Measurements from ENCODE around the gene CD22.

The CD22 gene

GRCh38 chr19:35379992-35380391 is 51.0 kb downstream of the CD22 start:
- H3K4me1 ChIP-seq (ENCODE audit: control insufficient read depth in 1 of 2, insufficient read depth in 2 of 2, low read length in 2 of 2) = no peaks in the 10 kb centered on the region
- H4K8ac ChIP-seq (ENCODE audit: low read depth, low read length) = no peak overlapping the region
- H2BK12ac ChIP-seq (ENCODE audit: low read length) = no peak overlapping the region
- no peak overlapping the region for H3K18ac ChIP-seq (ENCODE audit: low read length)
- no peak overlapping the region for H3K9ac ChIP-seq (ENCODE audit: low read length)
- H2AK5ac ChIP-seq (ENCODE audit: low read length) = no peak overlapping the region
- no peak overlapping the region for H2AFZ ChIP-seq (ENCODE audit: insufficient read depth, low read length, poor library complexity)
- H3K4me2 ChIP-seq (ENCODE audit: low read length) = no peak overlapping the region
- no peak overlapping the region for H3K23ac ChIP-seq (ENCODE audit: low read length)
- H3K27ac ChIP-seq (ENCODE audit: low read depth, low read length) = no peak overlapping the region
- H2BK120ac ChIP-seq (ENCODE audit: insufficient read depth, low read length, poor library complexity) = no peak overlapping the region
- no peak for DNase-seq
- H2BK5ac ChIP-seq (ENCODE audit: low read depth, low read length, poor library complexity) = no peak overlapping the region
- no CpG with 5 or more reads among the region's 1 CpG for WGBS (ENCODE audit: extremely low coverage, insufficient coverage, insufficient read length)
- H4K91ac ChIP-seq (ENCODE audit: low read depth, low read length) = no peak overlapping the region
- no peaks in the 10 kb centered on the region for H3K79me1 ChIP-seq (ENCODE audit: low read length)
- no peaks in the 10 kb centered on the region for H3K27me3 ChIP-seq (ENCODE audit: insufficient read depth, low read length)
- H4K12ac ChIP-seq (ENCODE audit: low read depth, low read length) = no peak overlapping the region
- no peak overlapping the region for H3K14ac ChIP-seq (ENCODE audit: low read length)
- no peaks in the 10 kb centered on the region for H3K79me2 ChIP-seq (ENCODE audit: control insufficient read depth, insufficient read depth, low read length, poor library complexity)
- H3K9me3 ChIP-seq (ENCODE audit: insufficient read depth, low read depth, low read length) = peaks cover 10% of the 10 kb centered on the region
- H3K4ac ChIP-seq (ENCODE audit: low read depth, low read length) = no peak overlapping the region
- H3K36me3 ChIP-seq (ENCODE audit: control insufficient read depth in 1 of 2, insufficient read depth in 2 of 2, low read length in 2 of 2) = no peaks in the 10 kb centered on the region
- H3K4me3 ChIP-seq (ENCODE audit: low read depth, low read length) = no peak overlapping the region

- H3K27ac ChIP-seq (ENCODE audit: low read depth, low read length) = no peak overlapping the region
- H3K27me3 ChIP-seq (ENCODE audit: insufficient read depth, low read length) = no peaks in the 10 kb centered on the region
- H2AK5ac ChIP-seq (ENCODE audit: low read length) = no peak overlapping the region
- no CpG with 5 or more reads among the region's 9 CpGs for WGBS (ENCODE audit: extremely low coverage, insufficient coverage, insufficient read length)
- H3K79me2 ChIP-seq (ENCODE audit: control insufficient read depth, insufficient read depth, low read length, poor library complexity) = no peaks in the 10 kb centered on the region
- no peak overlapping the region for H2BK120ac ChIP-seq (ENCODE audit: insufficient read depth, low read length, poor library complexity)
- no peaks in the 10 kb centered on the region for H3K4me1 ChIP-seq (ENCODE audit: control insufficient read depth in 1 of 2, insufficient read depth in 2 of 2, low read length in 2 of 2)
- H3K9me3 ChIP-seq (ENCODE audit: insufficient read depth, low read depth, low read length) = peaks cover 10% of the 10 kb centered on the region
- no peak overlapping the region for H2BK12ac ChIP-seq (ENCODE audit: low read length)
- H3K14ac ChIP-seq (ENCODE audit: low read length) = no peak overlapping the region
- no peak overlapping the region for H3K4me2 ChIP-seq (ENCODE audit: low read length)
- H4K8ac ChIP-seq (ENCODE audit: low read depth, low read length) = no peak overlapping the region
- peak in 1 of 2 donors; percentile 56 for DNase-seq
- H2AFZ ChIP-seq (ENCODE audit: insufficient read depth, low read length, poor library complexity) = no peak overlapping the region
- no peak overlapping the region for H3K4ac ChIP-seq (ENCODE audit: low read depth, low read length)
- H4K91ac ChIP-seq (ENCODE audit: low read depth, low read length) = no peak overlapping the region
- H2BK5ac ChIP-seq (ENCODE audit: low read depth, low read length, poor library complexity) = no peak overlapping the region
- no peak overlapping the region for H3K9ac ChIP-seq (ENCODE audit: low read length)
- H3K79me1 ChIP-seq (ENCODE audit: low read length) = no peaks in the 10 kb centered on the region
- no peak overlapping the region for H4K12ac ChIP-seq (ENCODE audit: low read depth, low read length)
- H3K23ac ChIP-seq (ENCODE audit: low read length) = no peak overlapping the region
- no peak overlapping the region for H3K4me3 ChIP-seq (ENCODE audit: low read depth, low read length)
- H3K18ac ChIP-seq (ENCODE audit: low read length) = no peak overlapping the region
- H3K36me3 ChIP-seq (ENCODE audit: control insufficient read depth in 1 of 2, insufficient read depth in 2 of 2, low read length in 2 of 2) = no peaks in the 10 kb centered on the region
Observed at GRCh38 chr19:35380450-35381124, 51.6 kb downstream of the CD22 start.

- no peak overlapping the region for H3K9ac ChIP-seq (ENCODE audit: low read length)
- no peak overlapping the region for H4K8ac ChIP-seq (ENCODE audit: low read depth, low read length)
- no peaks in the 10 kb centered on the region for H3K27me3 ChIP-seq (ENCODE audit: insufficient read depth, low read length)
- H3K18ac ChIP-seq (ENCODE audit: low read length) = no peak overlapping the region
- no peaks in the 10 kb centered on the region for H3K79me2 ChIP-seq (ENCODE audit: control insufficient read depth, insufficient read depth, low read length, poor library complexity)
- no peak overlapping the region for H2BK5ac ChIP-seq (ENCODE audit: low read depth, low read length, poor library complexity)
- H4K12ac ChIP-seq (ENCODE audit: low read depth, low read length) = no peak overlapping the region
- H3K27ac ChIP-seq (ENCODE audit: low read depth, low read length) = no peak overlapping the region
- no peak overlapping the region for H4K91ac ChIP-seq (ENCODE audit: low read depth, low read length)
- H2AK5ac ChIP-seq (ENCODE audit: low read length) = no peak overlapping the region
- no peak overlapping the region for H3K4me3 ChIP-seq (ENCODE audit: low read depth, low read length)
- H2BK120ac ChIP-seq (ENCODE audit: insufficient read depth, low read length, poor library complexity) = no peak overlapping the region
- H3K14ac ChIP-seq (ENCODE audit: low read length) = no peak overlapping the region
- H3K9me3 ChIP-seq (ENCODE audit: insufficient read depth, low read depth, low read length) = peaks cover 10% of the 10 kb centered on the region
- no CpG with 5 or more reads among the region's 3 CpGs for WGBS (ENCODE audit: extremely low coverage, insufficient coverage, insufficient read length)
- DNase-seq = no peak
- no peak overlapping the region for H3K4me2 ChIP-seq (ENCODE audit: low read length)
- no peak overlapping the region for H2AFZ ChIP-seq (ENCODE audit: insufficient read depth, low read length, poor library complexity)
- no peaks in the 10 kb centered on the region for H3K79me1 ChIP-seq (ENCODE audit: low read length)
- H2BK12ac ChIP-seq (ENCODE audit: low read length) = no peak overlapping the region
- H3K4me1 ChIP-seq (ENCODE audit: control insufficient read depth in 1 of 2, insufficient read depth in 2 of 2, low read length in 2 of 2) = no peaks in the 10 kb centered on the region
- H3K23ac ChIP-seq (ENCODE audit: low read length) = no peak overlapping the region
- H3K36me3 ChIP-seq (ENCODE audit: control insufficient read depth in 1 of 2, insufficient read depth in 2 of 2, low read length in 2 of 2) = no peaks in the 10 kb centered on the region
- H3K4ac ChIP-seq (ENCODE audit: low read depth, low read length) = no peak overlapping the region
Observed at GRCh38 chr19:35381318-35381717, 52.3 kb downstream of the CD22 start.

- H3K4me1 ChIP-seq (ENCODE audit: control insufficient read depth in 1 of 2, insufficient read depth in 2 of 2, low read length in 2 of 2) = no peaks in the 10 kb centered on the region
- no peak overlapping the region for H3K27ac ChIP-seq (ENCODE audit: low read depth, low read length)
- no peak overlapping the region for H3K4me3 ChIP-seq (ENCODE audit: low read depth, low read length)
- no peak overlapping the region for H2BK5ac ChIP-seq (ENCODE audit: low read depth, low read length, poor library complexity)
- no peak overlapping the region for H2AFZ ChIP-seq (ENCODE audit: insufficient read depth, low read length, poor library complexity)
- no peak overlapping the region for H3K4ac ChIP-seq (ENCODE audit: low read depth, low read length)
- no peak overlapping the region for H2BK120ac ChIP-seq (ENCODE audit: insufficient read depth, low read length, poor library complexity)
- H4K12ac ChIP-seq (ENCODE audit: low read depth, low read length) = no peak overlapping the region
- no peak overlapping the region for H4K91ac ChIP-seq (ENCODE audit: low read depth, low read length)
- no peaks in the 10 kb centered on the region for H3K27me3 ChIP-seq (ENCODE audit: insufficient read depth, low read length)
- H3K23ac ChIP-seq (ENCODE audit: low read length) = no peak overlapping the region
- no peak overlapping the region for H2BK12ac ChIP-seq (ENCODE audit: low read length)
- H3K14ac ChIP-seq (ENCODE audit: low read length) = no peak overlapping the region
- H2AK5ac ChIP-seq (ENCODE audit: low read length) = no peak overlapping the region
- DNase-seq = peak in 1 of 2 donors; percentile 77
- peaks cover 10% of the 10 kb centered on the region for H3K9me3 ChIP-seq (ENCODE audit: insufficient read depth, low read depth, low read length)
- no peak overlapping the region for H3K9ac ChIP-seq (ENCODE audit: low read length)
- no peak overlapping the region for H4K8ac ChIP-seq (ENCODE audit: low read depth, low read length)
- no peaks in the 10 kb centered on the region for H3K36me3 ChIP-seq (ENCODE audit: control insufficient read depth in 1 of 2, insufficient read depth in 2 of 2, low read length in 2 of 2)
- WGBS (ENCODE audit: extremely low coverage, insufficient coverage, insufficient read length) = no CpG with 5 or more reads among the region's 6 CpGs
- H3K18ac ChIP-seq (ENCODE audit: low read length) = no peak overlapping the region
- no peaks in the 10 kb centered on the region for H3K79me1 ChIP-seq (ENCODE audit: low read length)
- no peaks in the 10 kb centered on the region for H3K79me2 ChIP-seq (ENCODE audit: control insufficient read depth, insufficient read depth, low read length, poor library complexity)
- no peak overlapping the region for H3K4me2 ChIP-seq (ENCODE audit: low read length)
Observed at GRCh38 chr19:35381926-35382325, 52.9 kb downstream of the CD22 start.
